ENCODE measurements around the gene TRIM3.

Gene TRIM3

GRCh38 chr11:6516865-6517264 is 43.1 kb upstream of the TRIM3 start:
- Histone ChIP-seq H3K9me3 (ENCODE audit: control insufficient read depth, low read length) (no peaks in the 10 kb centered on the region), H3K4me2 (ENCODE audit: low read length) (no peak overlapping the region), H3K36me3 (ENCODE audit: control insufficient read depth, insufficient read depth, low read length) (no peaks in the 10 kb centered on the region), H3K9ac (no peak overlapping the region), H3K27me3 (ENCODE audit: control insufficient read depth, insufficient read depth, low read length) (no peaks in the 10 kb centered on the region), H3K4me3 (ENCODE audit: low read depth, low read length) (no peak overlapping the region), H3K27ac (no peak overlapping the region), H3K4me1 (no peaks in the 10 kb centered on the region), H2AFZ (no peak overlapping the region), H3K79me2 (no peaks in the 10 kb centered on the region)
- no peak for TF ChIP-seq CTCF (IDR thresholded peaks at IDR 0.05)

DNA sequence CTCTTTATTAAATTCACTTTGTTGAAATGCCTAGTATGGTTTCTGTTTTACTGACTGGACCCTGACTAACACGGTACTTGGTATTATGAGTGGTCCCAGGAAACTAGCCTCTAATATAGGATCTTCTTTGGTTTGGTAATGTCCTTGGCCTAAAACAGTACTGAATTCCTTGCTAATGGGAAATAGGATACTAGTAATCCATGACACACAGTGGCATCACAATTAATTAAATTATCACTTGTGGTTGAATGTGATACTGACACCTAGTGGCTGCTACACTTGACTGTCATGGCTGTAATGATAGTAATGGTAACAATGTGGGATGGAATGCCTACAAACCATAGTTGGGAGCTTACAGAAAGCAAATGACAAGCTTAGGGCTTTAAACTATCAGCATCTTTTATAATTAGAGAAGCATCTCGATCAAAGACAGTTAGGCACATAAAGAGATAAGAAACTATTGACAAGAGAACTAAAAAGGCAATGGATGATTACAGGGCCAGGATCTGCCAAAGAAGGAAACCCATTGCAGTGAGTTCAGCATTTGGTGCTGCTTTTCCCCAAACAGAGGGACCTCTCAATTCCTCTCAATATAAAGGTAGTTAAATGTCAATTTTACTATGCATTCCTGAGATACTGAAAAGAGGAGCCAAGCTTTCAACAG is 32.0 kb upstream of the TRIM3 start:
- Histone ChIP-seq H3K79me2 (no peaks in the 10 kb centered on the region), H2AFZ (no peak overlapping the region), H3K36me3 (ENCODE audit: control insufficient read depth, insufficient read depth, low read length) (no peaks in the 10 kb centered on the region), H3K4me3 (ENCODE audit: low read depth, low read length) (no peak overlapping the region), H3K9me3 (ENCODE audit: control insufficient read depth, low read length) (no peaks in the 10 kb centered on the region), H3K9ac (no peak overlapping the region), H3K4me2 (ENCODE audit: low read length) (no peak overlapping the region), H3K4me1 (no peaks in the 10 kb centered on the region), H3K27me3 (ENCODE audit: control insufficient read depth, insufficient read depth, low read length) (no peaks in the 10 kb centered on the region), H3K27ac (no peak overlapping the region)
- peak; percentile 58 for TF ChIP-seq CTCF (IDR thresholded peaks at IDR 0.05)

- Histone ChIP-seq H3K27ac (no peak overlapping the region), H3K4me2 (ENCODE audit: low read length) (no peak overlapping the region), H3K9me3 (ENCODE audit: control insufficient read depth, low read length) (no peaks in the 10 kb centered on the region), H3K9ac (no peak overlapping the region), H3K79me2 (no peaks in the 10 kb centered on the region), H3K4me3 (ENCODE audit: low read depth, low read length) (no peak overlapping the region), H3K27me3 (ENCODE audit: control insufficient read depth, insufficient read depth, low read length) (no peaks in the 10 kb centered on the region), H2AFZ (no peak overlapping the region), H3K36me3 (ENCODE audit: control insufficient read depth, insufficient read depth, low read length) (no peaks in the 10 kb centered on the region), H3K4me1 (no peaks in the 10 kb centered on the region)
- TF ChIP-seq CTCF (IDR thresholded peaks at IDR 0.05), result no peak
Observed at GRCh38 chr11:6504166-6504565, 30.4 kb upstream of the TRIM3 start.

- Histone ChIP-seq H3K4me1 (no peaks in the 10 kb centered on the region), H3K27me3 (ENCODE audit: control insufficient read depth, insufficient read depth, low read length) (no peaks in the 10 kb centered on the region), H3K4me3 (ENCODE audit: low read depth, low read length) (no peak overlapping the region), H3K27ac (no peak overlapping the region), H3K79me2 (no peaks in the 10 kb centered on the region), H3K4me2 (ENCODE audit: low read length) (no peak overlapping the region), H3K9ac (no peak overlapping the region), H2AFZ (no peak overlapping the region), H3K36me3 (ENCODE audit: control insufficient read depth, insufficient read depth, low read length) (no peaks in the 10 kb centered on the region), H3K9me3 (ENCODE audit: control insufficient read depth, low read length) (no peaks in the 10 kb centered on the region)
- TF ChIP-seq CTCF (IDR thresholded peaks at IDR 0.05), result no peak
Observed at GRCh38 chr11:6502382-6502781, 28.6 kb upstream of the TRIM3 start.

GRCh38 chr11:6498544-6498943 is 24.8 kb upstream of the TRIM3 start:
- no peak overlapping the region for H3K27ac ChIP-seq
- no peak for TF ChIP-seq CTCF (IDR thresholded peaks at IDR 0.05)
- H3K36me3 ChIP-seq (ENCODE audit: control insufficient read depth, insufficient read depth, low read length), result no peaks in the 10 kb centered on the region
- H3K79me2 ChIP-seq, result no peaks in the 10 kb centered on the region
- H3K27me3 ChIP-seq (ENCODE audit: control insufficient read depth, insufficient read depth, low read length), result no peaks in the 10 kb centered on the region
- no peaks in the 10 kb centered on the region for H3K9me3 ChIP-seq (ENCODE audit: control insufficient read depth, low read length)
- H2AFZ ChIP-seq, result no peak overlapping the region
- H3K9ac ChIP-seq, result no peak overlapping the region
- H3K4me2 ChIP-seq (ENCODE audit: low read length), result no peak overlapping the region
- H3K4me3 ChIP-seq (ENCODE audit: low read depth, low read length), result no peak overlapping the region
- H3K4me1 ChIP-seq, result no peaks in the 10 kb centered on the region
